TTC549 (cell line): ENCODE measurements around the gene PRKAR1B.
"Not testable (repeated sequence)": the region's sequence is repeated elsewhere in the genome, so short reads cannot be mapped to it uniquely, and the experiment has no call there.

Experiments used
- FAIRE-seq: peaks from 2 replicates; lab custom pipeline; 2012; peaks lifted over from hg19 to GRCh38; lab: Jason Lieb, UNC

Gene PRKAR1B

GRCh38 chr7:756928-757560 is 30.0 kb upstream of the PRKAR1B start:
- FAIRE-seq = no peak

- no peak for FAIRE-seq
These were observed 29.3 kb upstream of the PRKAR1B start for GRCh38 chr7:756231-756927.

GRCh38 chr7:755413-755805 is 28.3 kb upstream of the PRKAR1B start:
- FAIRE-seq = no peak

DNA sequence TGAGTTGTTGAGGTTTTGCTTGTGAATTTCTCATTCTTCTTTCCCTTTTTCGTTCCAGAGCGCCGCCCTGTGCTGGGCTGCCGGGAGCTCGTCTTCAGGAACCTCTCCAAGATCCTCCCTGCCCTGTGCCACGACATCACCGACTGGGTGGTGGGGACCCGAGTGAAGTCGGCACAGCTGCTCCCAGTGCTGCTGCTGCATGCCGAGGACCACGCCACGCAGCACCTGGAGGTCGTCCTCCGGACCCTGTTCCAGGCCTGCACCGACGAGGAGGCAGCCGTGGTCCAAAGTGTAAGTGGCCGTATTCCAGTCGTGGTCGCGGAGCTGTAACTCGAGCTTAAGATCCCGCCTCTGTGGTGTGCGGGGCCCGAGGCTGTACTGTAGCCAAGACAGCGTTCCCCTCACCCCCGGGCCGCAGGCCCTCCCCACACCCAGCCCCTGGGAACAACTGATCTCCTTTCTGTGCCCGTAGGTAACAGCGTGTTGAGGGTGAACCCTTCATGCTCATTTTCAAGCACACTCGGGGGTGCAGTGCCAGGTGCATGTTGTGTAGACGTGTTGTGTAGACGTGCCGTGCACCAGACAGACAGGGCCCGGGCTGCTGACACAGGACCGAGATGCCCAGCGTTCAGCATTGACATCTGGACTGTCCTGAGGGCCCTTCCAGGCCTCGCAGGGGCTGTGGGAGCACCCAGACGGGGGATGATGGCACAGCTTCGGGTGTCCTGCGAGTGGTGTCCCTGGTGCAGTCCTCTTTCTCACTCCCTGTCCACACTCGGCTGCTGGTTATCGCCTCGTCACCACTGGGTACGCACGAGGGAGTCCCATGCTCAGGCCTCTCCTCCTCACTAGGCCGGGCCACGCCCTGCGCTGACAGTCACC is 27.7 kb upstream of the PRKAR1B start:
- FAIRE-seq = no peak

DNA sequence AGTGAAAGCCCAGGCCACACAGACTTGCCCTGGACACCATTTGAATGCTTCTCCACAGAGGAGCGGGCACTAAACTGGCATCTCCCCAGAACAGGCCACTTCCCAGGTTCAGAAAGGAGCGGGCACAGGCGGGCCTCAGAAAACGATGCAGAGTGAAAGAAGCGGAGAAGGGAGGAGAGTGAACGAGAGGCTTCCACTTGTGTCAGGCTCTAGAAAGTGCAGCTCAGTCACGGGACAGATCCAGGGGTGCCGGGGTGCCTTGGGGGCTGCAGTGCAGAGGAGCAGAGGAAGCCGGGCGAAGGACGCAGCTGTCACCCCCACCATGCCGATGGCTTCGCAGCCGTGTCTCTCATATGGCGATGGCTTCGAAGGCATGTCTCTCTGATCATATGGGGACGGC is 26.1 kb upstream of the PRKAR1B start:
- FAIRE-seq = no peak

DNA sequence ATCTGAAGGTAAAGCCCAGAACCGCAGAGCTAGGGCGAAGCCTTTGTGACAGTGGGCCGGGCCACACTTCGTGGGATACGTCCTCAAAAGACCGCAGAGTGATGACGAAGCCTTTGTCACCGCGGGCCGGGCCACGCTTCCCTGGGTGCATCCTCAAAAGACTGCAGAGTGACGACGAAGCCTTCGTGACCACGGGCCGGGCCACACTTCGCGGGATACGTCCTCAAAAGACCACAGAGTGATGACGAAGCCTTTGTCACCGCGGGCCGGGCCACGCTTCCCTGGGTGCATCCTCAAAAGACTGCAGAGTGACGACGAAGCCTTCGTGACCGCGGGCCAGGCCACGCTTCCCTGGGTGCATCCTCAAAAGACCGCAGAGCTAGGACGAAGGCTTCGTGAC is 25.2 kb upstream of the PRKAR1B start:
- not testable (repeated sequence) for FAIRE-seq

- FAIRE-seq = no peak
These were observed 24.7 kb upstream of the PRKAR1B start for GRCh38 chr7:751826-752225.

DNA sequence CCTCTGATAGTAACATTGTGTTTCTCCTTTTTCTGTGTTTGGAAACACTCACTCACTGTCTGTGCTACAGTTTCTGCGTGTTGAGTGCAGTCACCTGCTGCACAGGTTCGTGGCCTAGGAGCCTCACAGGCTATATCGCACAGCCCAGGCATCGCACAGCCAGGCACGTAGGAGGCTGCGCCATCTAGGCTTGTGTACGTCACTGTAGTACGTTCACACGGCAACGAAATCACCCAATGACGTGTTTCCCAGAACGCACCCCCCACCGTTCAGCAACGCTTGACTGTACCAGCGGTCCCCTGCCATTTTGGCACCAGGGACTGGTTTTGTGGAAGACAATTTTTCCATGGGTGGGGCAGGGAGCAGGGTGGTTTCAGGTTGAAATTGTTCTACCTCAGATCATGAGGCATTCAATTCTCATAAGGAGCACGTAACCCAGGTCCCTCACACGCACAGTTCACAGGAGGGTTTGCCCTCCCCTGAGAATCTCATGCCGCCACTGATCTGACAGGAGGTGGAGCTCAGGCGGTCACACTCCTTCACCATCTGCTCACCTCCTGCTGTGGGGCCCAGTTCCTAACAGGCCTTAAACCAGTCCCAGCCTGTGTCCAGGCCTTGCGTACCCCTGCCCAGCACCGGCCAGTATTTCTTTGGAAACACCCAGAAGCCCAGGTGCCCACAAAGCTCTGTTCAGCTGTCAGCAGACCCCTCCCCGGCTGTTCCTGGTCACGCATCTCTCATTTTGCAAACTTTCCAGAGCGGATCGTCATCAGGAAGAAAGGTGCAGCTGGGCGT is 23.2 kb upstream of the PRKAR1B start:
- FAIRE-seq = no peak

DNA sequence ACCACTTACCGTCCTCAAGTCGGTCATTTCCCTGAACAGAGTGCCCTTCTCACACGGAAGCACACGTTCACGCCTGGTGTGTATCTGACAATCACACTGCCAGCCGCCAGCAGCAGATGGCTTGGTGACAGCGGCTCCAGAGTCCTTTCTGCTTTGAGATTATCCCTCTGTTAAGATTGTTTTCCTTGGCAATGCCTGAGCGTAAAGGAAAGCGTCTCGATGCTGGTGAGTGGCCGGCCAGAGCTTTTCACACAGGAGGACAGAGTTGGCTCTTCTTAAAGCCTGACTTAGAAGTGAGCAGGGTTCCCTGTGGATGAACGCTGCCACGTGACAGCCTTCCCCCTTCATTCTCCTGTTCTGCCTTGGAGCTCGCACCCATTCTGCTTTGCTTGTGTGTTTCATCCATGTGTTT is 22.1 kb upstream of the PRKAR1B start:
- FAIRE-seq = no peak

GRCh38 chr7:748446-748845 is 21.4 kb upstream of the PRKAR1B start:
- no peak for FAIRE-seq

- no peak for FAIRE-seq
These were observed 20.1 kb upstream of the PRKAR1B start for GRCh38 chr7:747186-747585.

GRCh38 chr7:746155-747061 is 19.3 kb upstream of the PRKAR1B start:
- no peak for FAIRE-seq

DNA sequence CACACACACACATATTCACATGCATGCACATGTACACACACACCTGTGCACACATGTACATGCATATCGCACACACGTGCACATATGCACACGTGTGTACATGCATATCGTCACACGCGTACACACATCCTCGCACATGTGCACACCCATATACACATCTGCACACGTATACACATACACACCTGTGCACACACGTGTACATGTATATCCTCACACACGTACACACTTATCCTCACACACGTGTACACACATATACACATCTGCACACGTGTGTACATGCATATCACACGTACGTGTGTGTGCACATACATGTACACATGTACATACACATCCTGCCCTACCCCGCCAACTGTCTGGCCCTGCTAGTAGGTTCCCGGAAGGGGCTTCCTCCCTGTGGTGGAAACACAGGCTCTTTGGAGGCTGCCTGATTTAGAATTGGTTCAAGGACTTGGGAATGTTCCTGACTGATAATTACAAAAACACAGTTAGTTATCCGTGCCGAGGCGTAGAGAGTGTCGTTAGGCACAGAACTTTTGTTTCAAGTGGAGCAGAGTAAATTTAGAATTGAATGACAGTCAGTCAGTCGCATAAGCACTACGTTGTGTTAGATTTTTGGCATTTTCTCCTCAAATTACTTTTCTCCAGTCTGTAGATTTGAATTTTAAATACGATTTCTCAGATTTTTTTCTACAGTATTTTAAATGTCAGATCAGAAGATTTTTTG is 18.5 kb upstream of the PRKAR1B start:
- FAIRE-seq = no peak

DNA sequence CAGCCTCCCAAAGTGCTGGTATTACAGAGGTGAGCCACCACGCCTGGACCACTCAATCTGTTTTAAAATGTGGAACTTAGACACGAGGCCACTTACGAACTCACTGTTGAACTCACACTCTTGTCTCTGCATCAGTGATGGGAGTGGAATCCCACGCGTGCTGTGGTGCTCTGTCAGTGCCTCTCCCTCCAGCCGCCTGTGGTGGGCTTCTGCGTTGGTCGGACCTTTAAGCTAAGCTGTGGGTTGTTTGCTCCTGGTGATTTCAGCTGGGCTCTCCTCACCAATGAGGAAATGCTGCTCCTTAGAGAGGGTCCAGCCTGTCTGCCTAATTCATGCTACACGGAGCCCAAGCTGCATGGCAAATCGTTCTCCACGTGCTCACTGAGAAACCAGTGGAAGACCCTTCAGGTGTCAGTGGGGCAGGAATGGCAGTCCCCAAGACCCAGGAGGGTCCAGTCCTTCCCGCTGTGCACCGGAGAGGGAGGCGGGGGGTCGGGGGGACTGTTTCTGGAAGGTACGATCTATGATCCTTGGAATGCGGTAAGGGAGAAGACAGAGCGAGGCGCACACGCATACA is 17.9 kb upstream of the PRKAR1B start:
- no peak for FAIRE-seq

GRCh38 chr7:744128-744520 is 17.0 kb upstream of the PRKAR1B start:
- FAIRE-seq = not testable (repeated sequence)

DNA sequence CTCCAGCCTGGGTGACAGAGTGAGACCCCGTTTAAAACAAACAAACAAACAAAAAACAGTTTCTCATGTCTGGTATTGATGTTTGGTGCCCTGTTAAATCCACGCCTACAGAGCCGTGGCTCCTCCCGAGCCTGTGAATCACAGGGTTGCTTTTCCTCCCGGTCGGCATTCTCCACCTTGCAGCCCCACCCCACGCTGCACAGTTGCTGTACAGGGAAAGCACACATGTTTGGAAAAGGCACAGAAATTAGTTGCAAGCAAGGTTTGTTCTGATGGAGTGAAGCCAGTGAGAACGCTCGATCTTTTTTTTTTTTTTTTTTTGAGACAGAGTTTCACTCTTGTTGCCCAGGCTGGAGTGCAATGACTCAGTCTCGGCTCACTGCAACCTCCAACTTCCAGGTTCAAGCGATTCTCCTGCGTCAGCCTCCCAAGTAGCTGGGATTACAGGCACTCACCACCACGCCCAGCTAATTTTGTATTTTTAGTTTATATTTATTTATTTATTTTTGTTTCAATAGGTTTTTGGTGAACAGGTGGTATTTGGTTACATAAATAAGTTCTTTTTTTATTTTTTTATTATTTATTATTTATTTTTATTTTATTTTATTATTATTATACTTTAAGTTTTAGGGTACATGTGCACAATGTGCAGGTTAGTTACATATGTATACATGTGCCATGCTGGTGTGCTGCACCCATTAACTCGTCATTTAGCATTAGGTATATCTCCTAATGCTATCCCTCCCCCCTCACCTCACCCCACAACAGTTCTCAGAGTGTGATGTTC is 16.5 kb upstream of the PRKAR1B start:
- not testable (repeated sequence) for FAIRE-seq

GRCh38 chr7:742791-743190 is 15.7 kb upstream of the PRKAR1B start:
- FAIRE-seq = no peak

- FAIRE-seq = no peak
These were observed 14.8 kb upstream of the PRKAR1B start for GRCh38 chr7:741850-742249.

- no peak for FAIRE-seq
These were observed 14.2 kb upstream of the PRKAR1B start for GRCh38 chr7:741191-741671.
